Osteocyte (in vitro differentiated cells): Measurements from ENCODE around the gene GPRIN1. TPM values are rescaled to one million over a fixed set of nuclear protein-coding genes. Genes with fewer than 3 reads are reported as not detected.

Experiments
- DNase-seq: peaks from one replicate; pipeline ENCODE4 v3.0.0; 2021; ENCODE audit warnings: mixed read lengths; ENCODE audit not compliant: unreplicated experiment; ENCODE audit errors: extremely low spot score
- H3K27ac Mint-ChIP-seq: one replicate; pipeline ENCODE4 v1.8.0; 2021; ENCODE audit warnings: mild to moderate bottlenecking, mixed read lengths; ENCODE audit not compliant: unreplicated experiment
- H3K27me3 Mint-ChIP-seq: one replicate; pipeline ENCODE4 v1.8.0; 2021; ENCODE audit warnings: mixed read lengths; ENCODE audit not compliant: unreplicated experiment
- H3K36me3 Mint-ChIP-seq: one replicate; pipeline ENCODE4 v1.8.0; 2021; ENCODE audit warnings: mixed read lengths; ENCODE audit not compliant: unreplicated experiment
- H3K4me1 Mint-ChIP-seq: one replicate; pipeline ENCODE4 v1.8.0; 2021; ENCODE audit warnings: mixed read lengths; ENCODE audit not compliant: unreplicated experiment
- H3K4me3 Mint-ChIP-seq: one replicate; pipeline ENCODE4 v1.8.0; 2021; ENCODE audit warnings: mild to moderate bottlenecking, moderate library complexity, mixed read lengths; ENCODE audit not compliant: unreplicated experiment
- H3K9me3 Mint-ChIP-seq: one replicate; pipeline ENCODE4 v1.8.0; 2021; ENCODE audit warnings: mixed read lengths; ENCODE audit not compliant: unreplicated experiment
- total RNA-seq: library from RNA; stranded (reverse); gene quantifications from 2 replicates; pipeline ENCODE4 v1.2.1, GENCODE V29; 2021
- TF ChIP-seq, protein P1 (sequence below): fragments of 200-600 bp; sonication (generic); IDR thresholded peaks from 2 replicates; pipeline ENCODE4 v1.5.0; 2021; ENCODE audit warnings: antibody characterized with exemption, mild to moderate bottlenecking, moderate library complexity

The GPRIN1 gene
- total RNA-seq, 1 donor from 2014 or later: 1.6 TPM

DNA sequence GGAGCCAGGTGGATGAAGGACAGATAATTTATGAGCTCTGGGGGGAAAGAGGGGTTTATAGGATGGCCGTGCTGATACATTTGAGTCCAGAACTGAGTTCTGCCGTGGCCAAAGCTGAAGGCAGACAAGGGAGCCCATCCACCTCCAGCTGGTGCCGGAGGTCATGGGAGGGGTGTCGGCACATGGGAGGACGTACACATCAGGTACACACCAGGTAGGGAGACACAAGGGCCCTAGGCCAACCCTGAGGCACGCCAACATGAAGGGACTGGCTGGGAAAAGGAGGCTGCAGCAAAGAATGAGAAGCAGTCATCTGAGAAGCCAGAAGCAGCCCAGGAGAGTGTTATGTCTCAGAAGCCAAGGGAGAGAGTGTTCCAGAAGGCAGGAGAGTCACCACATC is 2.1 kb upstream of the GPRIN1 start:
- peaks cover 10% of the 10 kb centered on the region for H3K4me1 Mint-ChIP-seq
- TF ChIP-seq, protein P1, sequence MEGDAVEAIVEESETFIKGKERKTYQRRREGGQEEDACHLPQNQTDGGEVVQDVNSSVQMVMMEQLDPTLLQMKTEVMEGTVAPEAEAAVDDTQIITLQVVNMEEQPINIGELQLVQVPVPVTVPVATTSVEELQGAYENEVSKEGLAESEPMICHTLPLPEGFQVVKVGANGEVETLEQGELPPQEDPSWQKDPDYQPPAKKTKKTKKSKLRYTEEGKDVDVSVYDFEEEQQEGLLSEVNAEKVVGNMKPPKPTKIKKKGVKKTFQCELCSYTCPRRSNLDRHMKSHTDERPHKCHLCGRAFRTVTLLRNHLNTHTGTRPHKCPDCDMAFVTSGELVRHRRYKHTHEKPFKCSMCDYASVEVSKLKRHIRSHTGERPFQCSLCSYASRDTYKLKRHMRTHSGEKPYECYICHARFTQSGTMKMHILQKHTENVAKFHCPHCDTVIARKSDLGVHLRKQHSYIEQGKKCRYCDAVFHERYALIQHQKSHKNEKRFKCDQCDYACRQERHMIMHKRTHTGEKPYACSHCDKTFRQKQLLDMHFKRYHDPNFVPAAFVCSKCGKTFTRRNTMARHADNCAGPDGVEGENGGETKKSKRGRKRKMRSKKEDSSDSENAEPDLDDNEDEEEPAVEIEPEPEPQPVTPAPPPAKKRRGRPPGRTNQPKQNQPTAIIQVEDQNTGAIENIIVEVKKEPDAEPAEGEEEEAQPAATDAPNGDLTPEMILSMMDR: no peak
- H3K4me3 Mint-ChIP-seq: no peak overlapping the region

DNA sequence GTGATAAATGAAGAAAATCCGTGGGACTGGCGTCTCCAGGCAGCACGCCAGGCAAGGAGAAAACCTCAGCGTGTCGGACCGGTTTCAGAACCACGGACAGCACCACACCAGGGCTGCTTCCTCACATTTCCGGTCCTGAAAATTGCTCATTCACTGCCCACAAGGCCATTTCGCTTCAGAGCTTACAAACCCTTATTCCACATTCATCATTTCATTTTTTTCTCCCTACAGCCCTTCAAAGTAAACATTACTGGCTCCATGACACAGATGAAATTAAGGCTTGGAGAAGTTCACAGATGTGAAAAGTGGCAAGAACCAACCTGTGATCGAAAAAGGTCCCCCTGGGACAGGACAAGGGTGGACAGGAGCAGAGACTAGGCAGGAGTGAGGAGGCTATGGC is 1.5 kb upstream of the GPRIN1 start:
- TF ChIP-seq, protein P1: no peak
- Mint-ChIP-seq H3K4me1 (peaks cover 10% of the 10 kb centered on the region), H3K36me3 (no peaks in the 10 kb centered on the region), H3K4me3 (no peak overlapping the region), H3K9me3 (no peaks in the 10 kb centered on the region), H3K27me3 (peaks cover 8% of the 10 kb centered on the region), H3K27ac (no peak overlapping the region)
- peak; percentile 92 for DNase-seq

More for the DNA sequence above, 2.1 kb upstream of the GPRIN1 start:
- Mint-ChIP-seq H3K9me3 (no peaks in the 10 kb centered on the region), H3K27me3 (peaks cover 13% of the 10 kb centered on the region), H3K36me3 (no peaks in the 10 kb centered on the region), H3K27ac (no peak overlapping the region)
- no peak for DNase-seq

DNA sequence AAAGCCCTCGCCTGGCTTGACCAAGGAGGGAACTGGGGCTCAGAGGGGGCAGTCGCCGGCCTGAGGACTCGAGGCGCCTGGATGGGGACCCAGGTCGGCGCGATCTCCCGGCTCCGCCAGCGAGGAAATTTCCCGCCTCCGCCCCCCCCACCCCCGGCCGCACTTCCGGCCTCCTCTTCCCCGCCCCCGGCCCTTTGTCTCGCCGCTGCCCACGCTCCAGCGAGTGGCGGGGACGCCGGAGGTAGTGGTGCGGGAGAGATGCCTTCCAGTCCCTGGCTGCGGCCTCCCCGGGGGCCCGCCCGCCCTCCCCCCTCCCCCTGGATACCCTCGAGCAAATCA is 448 bp upstream of the GPRIN1 start:
- Mint-ChIP-seq H3K4me1 (peaks cover 10% of the 10 kb centered on the region), H3K4me3 (peak overlapping the region; percentile 59), H3K36me3 (no peaks in the 10 kb centered on the region), H3K27me3 (no peaks in the 10 kb centered on the region), H3K27ac (no peak overlapping the region), H3K9me3 (no peaks in the 10 kb centered on the region)
- TF ChIP-seq, protein P1: no peak
- DNase-seq: no peak

DNA sequence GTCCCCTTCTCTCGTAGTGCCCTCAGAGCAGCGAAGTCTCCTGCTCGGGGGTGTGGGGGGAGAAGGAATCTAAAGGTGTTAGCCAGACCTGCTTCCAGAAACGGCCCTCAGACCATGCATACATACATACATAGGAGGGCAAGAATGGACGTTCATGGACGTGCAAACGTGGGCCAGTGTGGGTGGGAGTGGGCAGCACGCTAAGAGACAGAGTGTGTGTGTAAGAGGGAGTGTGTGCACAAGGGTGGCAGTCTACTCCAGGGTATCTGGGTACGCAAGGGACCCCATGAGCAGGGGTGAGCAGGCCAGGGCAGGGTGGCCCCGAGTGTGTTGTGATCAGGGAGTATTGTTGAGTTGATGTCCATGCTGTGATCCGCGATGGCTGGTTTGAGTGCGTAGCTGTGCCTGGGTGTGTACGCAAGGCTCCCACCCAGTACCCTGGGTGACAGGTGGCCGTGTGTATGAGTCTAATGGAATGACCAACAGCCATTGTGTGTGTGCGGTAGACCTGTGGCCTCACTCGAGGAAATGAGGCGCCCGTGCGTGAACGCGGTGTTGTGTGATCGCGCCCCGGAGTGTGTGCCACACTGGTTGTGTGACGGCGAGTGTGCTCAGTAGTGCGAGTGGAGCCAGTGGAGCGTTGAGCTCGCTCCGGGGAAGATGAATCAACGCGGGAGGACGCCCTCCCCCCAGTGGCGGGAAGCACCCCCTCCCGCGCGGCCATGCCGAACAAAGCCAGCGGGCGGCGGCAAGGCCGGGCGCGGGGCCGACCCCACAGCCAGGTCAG is 826 bp downstream of the GPRIN1 start:
- H3K9me3 Mint-ChIP-seq: no peaks in the 10 kb centered on the region
- peak; percentile 81 for DNase-seq
- H3K36me3 Mint-ChIP-seq: no peaks in the 10 kb centered on the region
- TF ChIP-seq, protein P1: no peak
- no peak overlapping the region for H3K27ac Mint-ChIP-seq
- H3K4me1 Mint-ChIP-seq: peaks cover 9% of the 10 kb centered on the region
- H3K4me3 Mint-ChIP-seq: peak overlapping the region; percentile 82
- no peaks in the 10 kb centered on the region for H3K27me3 Mint-ChIP-seq

DNA sequence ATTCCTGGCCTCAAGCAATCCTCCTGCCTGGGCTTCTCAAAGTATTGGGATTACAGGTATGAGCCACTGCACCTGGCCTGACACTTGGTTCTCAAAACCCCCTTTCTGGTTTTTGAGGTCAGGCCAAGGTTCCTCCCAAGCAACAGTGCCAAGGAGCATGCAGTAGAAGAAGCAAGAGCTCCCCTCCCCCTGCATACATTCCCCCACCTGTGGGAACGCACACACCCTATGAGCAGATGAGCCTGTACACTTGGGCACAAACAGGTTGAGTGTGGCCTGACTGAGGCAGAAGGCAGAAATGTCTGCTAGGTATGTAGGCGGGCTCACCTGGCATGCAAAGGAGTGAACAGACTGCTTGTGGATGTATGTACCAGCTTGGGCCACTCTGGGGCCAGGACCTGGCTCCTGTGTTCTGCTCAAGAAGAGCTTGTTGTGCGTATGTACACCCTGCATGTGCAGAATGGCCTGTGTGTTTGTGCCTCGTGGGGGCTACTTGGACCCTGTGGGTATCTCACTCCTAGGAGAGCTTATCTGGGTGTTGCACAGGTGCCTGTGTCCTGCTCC is 1.7 kb downstream of the GPRIN1 start:
- Mint-ChIP-seq H3K36me3 (no peaks in the 10 kb centered on the region), H3K27me3 (no peaks in the 10 kb centered on the region), H3K27ac (no peak overlapping the region), H3K4me3 (peak overlapping the region; percentile 82), H3K4me1 (peaks cover 8% of the 10 kb centered on the region), H3K9me3 (no peaks in the 10 kb centered on the region)
- TF ChIP-seq, protein P1: no peak
- no peak for DNase-seq
